Hepatocyte (in vitro differentiated cells): ENCODE data around the gene ZFYVE27. TPM values are rescaled to one million over a fixed set of nuclear protein-coding genes. Genes with fewer than 3 reads are reported as not detected.

Source experiments
- DNase-seq: peaks from one replicate; pipeline ENCODE4 v3.0.0-alpha.2; 2016; ENCODE audit warnings: low spot score
- H2AFZ ChIP-seq: fragments of 200-600 bp; sonication (generic); 2 replicates; pipeline ENCODE4 v1.6.0; 2016; ENCODE audit warnings: antibody characterized with exemption, mild to moderate bottlenecking
- H3K27ac ChIP-seq: fragments of 200-600 bp; sonication (generic); 2 replicates; pipeline ENCODE4 v1.5.1; 2016; ENCODE audit warnings: mild to moderate bottlenecking
- H3K27me3 ChIP-seq: fragments of 200-600 bp; sonication (generic); 2 replicates; pipeline ENCODE4 v1.6.1; 2016
- H3K36me3 ChIP-seq: fragments of 200-600 bp; sonication (generic); replicated peaks from 2 replicates; pipeline ENCODE4 v1.5.1; 2016; ENCODE audit warnings: low read depth; ENCODE audit not compliant: insufficient read depth
- H3K4me1 ChIP-seq: fragments of 200-600 bp; sonication (generic); 2 replicates; pipeline ENCODE4 v1.5.1; 2016; ENCODE audit warnings: mild to moderate bottlenecking, moderate library complexity; ENCODE audit not compliant: insufficient read depth
- H3K4me2 ChIP-seq: fragments of 200-600 bp; sonication (generic); 2 replicates; pipeline ENCODE4 v1.6.0; 2016
- H3K4me3 ChIP-seq: fragments of 200-600 bp; sonication (generic); 2 replicates; pipeline ENCODE4 v1.5.1; 2016; ENCODE audit warnings: mild to moderate bottlenecking
- H3K79me2 ChIP-seq: fragments of 200-600 bp; sonication (generic); 2 replicates; pipeline ENCODE4 v1.6.0; 2017; ENCODE audit warnings: mild to moderate bottlenecking
- H3K9me2 ChIP-seq: fragments of 200-600 bp; sonication (generic); replicated peaks from 2 replicates; pipeline ENCODE4 v1.6.0; 2017; ENCODE audit warnings: mild to moderate bottlenecking; ENCODE audit not compliant: insufficient read depth
- H3K9me3 ChIP-seq: fragments of 200-600 bp; sonication (generic); 2 replicates; pipeline ENCODE4 v1.5.1; 2016; ENCODE audit warnings: low read depth, mild to moderate bottlenecking
- H4K20me1 ChIP-seq: fragments of 200-600 bp; sonication (generic); 2 replicates; pipeline ENCODE4 v1.6.0; 2016; ENCODE audit warnings: mild to moderate bottlenecking; ENCODE audit not compliant: insufficient read depth, poor library complexity, severe bottlenecking
- CTCF ChIP-seq: fragments of 200-600 bp; sonication (generic); IDR thresholded peaks from 2 replicates; pipeline ENCODE4 v1.5.1; 2016; ENCODE audit warnings: antibody characterized with exemption, mild to moderate bottlenecking; ENCODE audit not compliant: poor library complexity
- EZH2 ChIP-seq: fragments of 200-600 bp; sonication (generic); IDR thresholded peaks from 2 replicates; pipeline ENCODE4 v1.6.1; 2016; ENCODE audit warnings: antibody characterized with exemption, mild to moderate bottlenecking, borderline replicate concordance
- EZH2phosphoT487 ChIP-seq: fragments of 200-600 bp; sonication (generic); IDR thresholded peaks from one replicate; pipeline ENCODE4 v1.6.1; 2018; ENCODE audit warnings: antibody characterized with exemption, mild to moderate bottlenecking, low read depth, moderate library complexity; ENCODE audit not compliant: unreplicated experiment, severe bottlenecking
- WGBS: methylation state at CpG from one replicate; pipeline ENCODE4 v1.1.6; 2016; ENCODE audit warnings: low lambda C conversion rate; ENCODE audit errors: missing lambda C conversion rate; 5-methylcytosine and 5-hydroxymethylcytosine counted together
- polyA plus RNA-seq: library from polyadenylated mRNA; unstranded; fragments of >200 nt; fragmentation: Nextera tagmentation; extraction: Ambion mirVana; gene quantifications from 2 replicates; pipeline ENCODE4 v1.2.1, GENCODE V29; 2016
- total RNA-seq: library from RNA; depleted of rRNA; stranded (reverse); fragments of >200 nt; gene quantifications from 2 replicates; pipeline ENCODE4 v1.2.3, GENCODE V29; 2014

The ZFYVE27 gene
- total RNA-seq = 20.1 and 24.9 TPM in 2 replicates
- polyA plus RNA-seq = 30.3 and 31.9 TPM in 2 replicates

GRCh38 chr10:97736902-97737769, at the start of gene ZFYVE27:
TSS of gene ZFYVE27 (plus strand) at chr10:97737128. CDS start at chr10:97738478, 1,350 bp downstream.
- H3K27me3 ChIP-seq = no peaks in the 10 kb centered on the region
- peak; percentile 98 for DNase-seq
- peaks cover 8% of the 10 kb centered on the region for H3K4me1 ChIP-seq
- peak within 1 kb of the TSS; percentile 82 for H3K4me2 ChIP-seq
- H3K9me3 ChIP-seq = no peaks in the 10 kb centered on the region
- H3K9me2 ChIP-seq = no peaks in the 10 kb centered on the region
- TF ChIP-seq EZH2 (no peak), EZH2phosphoT487 (no peak), CTCF (no peak)
- H2AFZ ChIP-seq = peak within 1 kb of the TSS; percentile 86
- H3K4me3 ChIP-seq = peak within 1 kb of the TSS; percentile 56
- H3K79me2 ChIP-seq = peaks cover 43% of the 10 kb centered on the region
- H3K27ac ChIP-seq = peak within 1 kb of the TSS; percentile 94
- 1% methylated on average over 71 of the region's 72 CpGs for WGBS
- H3K36me3 ChIP-seq = no peaks in the 10 kb centered on the region
- peaks cover 7% of the 10 kb centered on the region for H4K20me1 ChIP-seq

GRCh38 chr10:97687785-97688781, 48.8 kb upstream of the ZFYVE27 start:
- H3K9me3 ChIP-seq = no peaks in the 10 kb centered on the region

DNA sequence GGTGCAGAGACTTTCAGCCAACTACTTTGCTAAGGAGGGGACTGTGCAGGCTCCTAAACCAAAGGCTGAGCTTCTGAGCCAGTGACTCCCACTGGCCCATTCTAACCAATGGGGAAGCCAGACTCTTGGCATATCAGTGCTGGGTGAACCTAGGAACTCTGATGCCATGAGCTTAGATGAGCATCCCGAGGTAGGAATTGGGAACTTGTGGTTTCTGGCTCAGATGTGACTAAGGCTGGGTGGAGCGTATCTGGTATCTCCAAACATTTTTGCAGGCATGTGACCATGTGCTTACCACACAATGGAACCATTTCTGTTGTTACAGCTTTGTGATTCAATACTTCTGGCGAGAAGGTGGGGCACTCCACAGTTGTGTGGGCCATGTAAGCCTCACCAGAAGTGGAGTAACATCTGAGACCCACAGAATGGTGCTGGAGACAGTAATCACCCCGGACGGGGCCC, 47.3 kb upstream of the ZFYVE27 start:
- no peak for DNase-seq
- Histone ChIP-seq H3K4me2 (no peak overlapping the region), H3K27ac (no peak overlapping the region)

More at GRCh38 chr10:97687785-97688781, 48.8 kb upstream of the ZFYVE27 start:
- H3K4me3 ChIP-seq = no peak overlapping the region
- H3K4me1 ChIP-seq = peaks cover 43% of the 10 kb centered on the region
- WGBS = 65% methylated on average over 14 of the region's 14 CpGs
- no peaks in the 10 kb centered on the region for H4K20me1 ChIP-seq
- peaks cover 29% of the 10 kb centered on the region for H3K79me2 ChIP-seq
- peak overlapping the region; percentile 49 for H2AFZ ChIP-seq
- TF ChIP-seq EZH2 (no peak), EZH2phosphoT487 (no peak), CTCF (no peak)
- H3K27me3 ChIP-seq = no peaks in the 10 kb centered on the region
- no peaks in the 10 kb centered on the region for H3K9me2 ChIP-seq
- peak overlapping the region; percentile 93 for H3K27ac ChIP-seq
- peak overlapping the region; percentile 63 for H3K4me2 ChIP-seq
- no peaks in the 10 kb centered on the region for H3K36me3 ChIP-seq
- DNase-seq = no peak

More for the DNA sequence above, 47.3 kb upstream of the ZFYVE27 start:
- 90% methylated on average over 5 of the region's 5 CpGs for WGBS
- peaks cover 28% of the 10 kb centered on the region for H3K4me1 ChIP-seq
- no peaks in the 10 kb centered on the region for H4K20me1 ChIP-seq
- H3K9me2 ChIP-seq = no peaks in the 10 kb centered on the region
- peaks cover 20% of the 10 kb centered on the region for H3K79me2 ChIP-seq
- H3K4me3 ChIP-seq = no peak overlapping the region
- no peak overlapping the region for H2AFZ ChIP-seq
- H3K9me3 ChIP-seq = no peaks in the 10 kb centered on the region
- H3K27me3 ChIP-seq = no peaks in the 10 kb centered on the region
- TF ChIP-seq EZH2 (no peak), CTCF (no peak), EZH2phosphoT487 (no peak)
- H3K36me3 ChIP-seq = no peaks in the 10 kb centered on the region
